ENCODE data around the gene SERINC5. TPM values are rescaled to one million over a fixed set of nuclear protein-coding genes. Genes with fewer than 3 reads are reported as not detected.
"Not testable (repeated sequence)": the region's sequence is repeated elsewhere in the genome, so short reads cannot be mapped to it uniquely, and the experiment has no call there.

The SERINC5 gene
- polyA plus RNA-seq, 5 donors: 27.0 to 49.0 (median 40.7) TPM

DNA sequence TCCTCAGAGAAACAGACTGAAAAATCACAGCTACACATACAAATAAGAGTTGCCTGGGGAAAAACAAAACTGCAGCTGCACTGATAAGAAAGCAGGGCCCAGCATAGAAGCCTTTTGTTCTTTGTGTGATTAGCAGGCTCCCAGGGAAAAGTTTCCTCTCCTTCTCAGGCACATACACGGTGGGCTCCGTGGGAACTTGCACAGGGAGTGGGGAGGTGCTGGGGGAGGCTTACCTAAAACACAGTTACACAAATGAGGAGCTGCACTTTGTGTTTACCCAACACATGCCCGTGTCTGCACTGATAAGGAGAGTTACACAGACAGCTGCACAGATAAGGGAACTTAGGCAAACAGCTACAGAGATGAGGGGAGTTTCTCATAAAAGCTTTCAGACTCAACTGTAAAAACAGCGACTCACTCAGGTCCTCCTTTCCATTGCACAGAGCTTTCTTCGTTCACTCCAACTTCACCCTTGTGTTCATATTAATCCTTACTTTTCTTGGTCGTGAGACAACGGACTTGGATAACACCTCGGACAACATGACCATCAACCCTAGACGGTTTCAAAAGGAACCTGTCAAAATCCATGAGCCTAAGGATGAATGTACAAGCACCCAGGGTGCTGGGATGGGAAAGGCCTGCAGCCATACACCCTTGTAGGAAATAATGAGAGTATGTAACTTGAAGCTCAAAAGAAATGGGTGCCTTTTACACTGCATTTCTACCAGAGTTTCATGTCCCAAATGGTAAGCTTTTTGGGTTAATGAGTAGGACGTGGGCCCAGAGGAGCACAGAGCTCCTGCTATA, 50.8 kb downstream of the SERINC5 start:
- no peak for DNase-seq

GRCh38 chr5:80201763-80202162, 54.1 kb downstream of the SERINC5 start:
- DNase-seq: not testable (repeated sequence)

DNA sequence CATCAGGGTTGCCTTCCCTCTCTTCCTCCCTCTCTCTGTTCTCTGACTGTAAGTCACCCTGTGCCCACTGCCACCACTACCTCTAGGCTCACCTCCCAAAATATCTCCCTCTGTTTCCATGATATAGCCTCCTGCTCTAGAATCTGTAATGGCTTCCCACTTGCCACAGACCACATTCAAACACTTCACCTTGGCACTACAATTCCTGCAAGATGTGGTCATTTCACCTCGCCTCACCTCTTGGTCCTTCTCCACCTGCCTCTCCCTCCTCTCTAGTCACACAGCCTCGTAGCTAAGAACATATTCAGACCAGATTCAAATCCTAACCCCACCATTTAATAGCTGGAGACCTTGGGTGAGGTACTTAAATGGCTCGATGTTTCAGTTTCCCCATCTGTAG, 56.9 kb downstream of the SERINC5 start:
- DNase-seq: no peak

DNA sequence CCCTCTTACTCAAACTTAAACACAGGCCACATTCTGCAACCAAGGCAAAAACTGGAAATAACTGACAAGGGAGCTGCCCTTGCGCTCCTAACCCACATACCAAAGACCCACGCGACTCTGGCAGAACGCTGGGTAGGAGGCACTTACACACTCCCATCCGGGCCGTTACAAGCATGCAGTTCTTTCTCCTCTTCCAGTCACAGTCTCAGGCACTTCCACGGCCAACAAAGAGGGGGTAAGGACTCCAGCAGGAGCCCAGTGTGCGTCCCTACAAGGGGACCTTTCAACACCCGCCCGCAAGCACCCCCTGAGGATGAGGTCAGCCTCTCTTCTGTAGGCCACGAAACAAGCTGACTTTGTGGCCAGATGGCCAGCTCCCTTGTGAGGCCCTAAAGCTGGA, 57.4 kb downstream of the SERINC5 start:
- no peak for DNase-seq

DNA sequence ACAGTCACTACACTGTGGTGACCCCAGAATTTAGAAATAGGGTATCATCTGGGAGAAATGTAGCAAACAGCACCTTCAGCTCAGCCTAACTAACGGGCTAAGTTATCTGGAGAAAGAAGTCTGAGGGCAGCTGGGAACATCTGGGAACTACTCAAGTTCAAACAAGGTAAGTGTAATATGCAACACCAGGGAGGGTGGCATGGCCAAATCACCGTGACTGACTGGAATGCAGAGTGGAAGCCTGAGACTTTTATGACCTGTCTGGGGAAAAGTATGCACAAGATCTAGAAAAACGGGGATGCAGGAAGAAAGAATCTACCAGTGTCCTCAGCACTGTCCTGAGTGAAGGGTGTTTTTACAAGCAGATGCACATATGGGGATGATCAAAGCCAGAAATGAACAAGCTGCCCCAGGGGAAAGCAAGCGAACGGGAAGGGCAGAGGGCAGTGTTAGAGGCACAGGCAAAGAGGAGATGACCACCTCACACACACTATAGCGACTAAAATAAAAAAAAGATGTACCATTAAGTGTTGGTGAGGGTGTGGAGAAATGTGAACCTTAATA, 59.9 kb downstream of the SERINC5 start:
- no peak for DNase-seq

DNA sequence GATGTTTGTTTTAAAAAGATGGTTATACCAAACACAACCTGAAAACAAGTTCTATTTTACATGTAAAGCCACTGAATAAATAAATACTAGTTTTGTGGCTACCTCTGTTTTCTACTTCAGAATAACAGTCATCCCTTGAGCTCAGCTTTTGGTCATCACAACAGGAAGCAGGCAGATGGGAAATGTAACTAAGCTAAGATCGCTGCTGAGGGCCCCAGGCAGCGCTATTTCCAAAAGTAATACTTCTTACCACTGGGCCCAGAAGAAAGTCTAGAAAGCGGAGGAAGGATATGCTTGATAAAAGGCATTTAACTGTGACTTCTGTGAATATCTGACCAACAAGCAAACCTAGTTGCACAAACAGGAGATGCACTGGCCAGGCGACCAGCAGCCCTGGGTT, 61.4 kb downstream of the SERINC5 start:
- no peak for DNase-seq

- DNase-seq: no peak
Measured at GRCh38 chr5:80193401-80193800, 62.4 kb downstream of the SERINC5 start.

DNA sequence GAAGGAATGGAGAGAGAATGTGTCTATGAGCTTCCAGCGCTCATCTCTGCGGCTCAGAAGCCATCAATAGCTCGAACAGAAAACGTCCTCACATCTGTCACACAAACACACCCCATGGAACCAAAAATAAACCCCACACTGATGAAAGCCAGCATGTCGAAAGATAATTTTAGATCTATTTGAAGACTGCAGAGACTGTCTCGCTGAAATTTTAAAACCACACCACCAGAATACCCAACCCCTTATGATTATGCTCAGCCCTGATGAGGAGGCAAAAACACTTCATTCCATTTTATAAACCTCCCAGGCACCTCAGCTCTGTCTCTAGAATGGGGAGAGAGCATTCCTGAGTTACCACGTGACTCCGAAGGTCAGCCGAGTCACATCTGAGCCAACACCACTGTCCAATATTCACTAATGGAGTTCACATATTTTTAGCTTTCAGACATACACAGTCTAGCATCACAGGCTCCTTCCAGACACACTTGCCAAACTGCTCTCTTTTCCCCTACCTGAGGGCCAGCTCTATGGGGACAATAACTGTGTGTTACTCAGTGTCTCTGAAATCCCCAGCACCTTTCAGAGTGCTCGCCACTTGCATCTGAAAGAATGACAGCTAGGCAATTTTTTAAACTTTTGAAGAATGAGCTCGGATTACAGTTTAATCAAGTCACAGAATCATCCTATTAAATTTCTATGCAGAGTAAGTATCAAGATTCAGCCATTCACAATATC, 63.2 kb downstream of the SERINC5 start:
- no peak for DNase-seq

- no peak for DNase-seq
Measured at GRCh38 chr5:80191991-80192398, 63.9 kb downstream of the SERINC5 start.

GRCh38 chr5:80191397-80191796, 64.5 kb downstream of the SERINC5 start:
- DNase-seq: no peak

DNA sequence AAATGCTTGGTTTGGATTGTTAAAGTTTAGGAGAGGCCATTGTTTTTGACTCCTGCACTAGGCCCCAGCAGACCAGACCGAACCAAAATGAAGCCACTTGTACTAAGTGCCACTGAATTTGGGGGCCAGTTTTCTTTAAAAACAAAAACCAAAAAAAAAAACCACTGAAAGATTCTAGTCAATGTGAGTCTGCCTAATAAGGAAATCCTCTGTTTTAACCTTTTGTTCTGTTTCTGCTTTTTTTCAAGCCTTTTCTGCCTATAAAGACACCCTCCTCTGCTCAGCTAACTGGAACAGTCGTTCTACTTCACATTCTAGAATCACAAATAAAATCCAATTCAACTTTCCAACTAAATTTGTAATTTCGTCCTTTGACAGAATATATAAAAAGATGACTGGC, 64.9 kb downstream of the SERINC5 start:
- DNase-seq: no peak

DNA sequence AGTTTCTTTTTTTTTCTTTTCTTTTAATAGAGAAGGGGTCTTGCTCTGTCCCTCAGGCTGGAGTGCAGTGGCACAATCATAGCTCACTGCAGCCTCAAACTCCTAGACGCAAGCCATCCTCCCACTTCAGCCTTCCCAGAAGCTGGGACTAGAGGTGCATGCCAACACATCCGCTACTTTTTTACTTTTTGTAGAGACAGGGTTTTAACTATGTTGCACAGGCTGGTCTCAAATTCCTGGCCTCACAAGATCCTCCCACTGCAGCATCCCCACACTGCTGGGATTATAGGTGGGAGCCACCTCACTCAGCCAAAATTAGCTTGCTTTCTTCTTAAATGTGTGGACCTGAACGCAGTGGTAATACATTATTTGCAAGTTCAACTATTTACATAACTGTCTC, 66.1 kb downstream of the SERINC5 start:
- no peak for DNase-seq

- DNase-seq: no peak
Measured at GRCh38 chr5:80189201-80189600, 66.6 kb downstream of the SERINC5 start.

DNA sequence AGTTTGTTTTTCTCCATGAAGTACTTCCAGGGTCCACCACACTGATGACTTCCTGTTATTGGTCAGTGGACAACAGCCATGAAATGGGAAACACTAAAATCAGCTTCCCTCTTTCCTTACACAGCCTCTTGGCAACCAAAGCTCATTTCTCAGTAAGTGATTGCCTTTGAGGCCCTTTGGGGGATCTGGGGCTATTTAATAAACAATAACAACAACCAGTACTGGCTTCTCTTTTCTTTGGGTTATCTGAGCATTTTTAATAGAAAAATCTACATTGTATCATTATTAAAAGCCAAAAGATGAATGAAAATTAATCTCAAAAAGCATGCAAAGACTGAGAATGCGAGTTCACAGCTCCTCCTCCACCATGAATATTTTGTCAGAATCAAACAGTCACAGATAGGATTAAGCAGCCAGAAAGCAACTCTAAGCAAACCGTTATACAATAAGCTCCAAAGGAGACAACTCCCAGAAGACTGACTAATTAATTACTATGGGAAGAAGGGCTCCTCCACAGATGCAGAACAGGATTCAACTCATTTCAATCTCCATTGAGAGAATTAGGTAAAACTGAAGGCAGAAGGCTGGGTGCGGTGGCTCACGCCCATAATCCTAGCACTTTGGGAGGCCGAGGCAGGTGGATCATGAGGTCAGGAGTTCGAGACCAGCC, 68.3 kb downstream of the SERINC5 start:
- no peak for DNase-seq

GRCh38 chr5:80185535-80185934, 70.3 kb downstream of the SERINC5 start:
- not testable (repeated sequence) for DNase-seq

DNA sequence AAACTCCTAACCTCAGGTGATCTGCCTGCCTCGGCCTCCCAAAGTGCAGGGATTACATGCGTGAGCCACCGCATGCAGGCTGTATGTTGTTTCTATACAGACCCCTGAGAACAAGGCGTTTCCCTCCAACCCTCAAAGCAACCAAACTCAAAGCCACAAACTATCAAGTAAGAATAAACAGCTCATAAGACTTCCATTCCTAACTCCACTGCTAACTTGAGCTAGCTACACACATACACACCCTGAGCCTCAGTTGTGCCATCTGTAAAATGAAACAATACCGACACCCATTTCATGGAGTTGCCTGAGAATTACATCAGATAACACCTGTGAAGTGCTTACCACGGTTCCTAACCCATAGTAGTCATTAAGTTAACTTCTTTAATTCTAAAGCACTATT, 70.8 kb downstream of the SERINC5 start:
- DNase-seq: no peak

- DNase-seq: no peak
Measured at GRCh38 chr5:80184235-80185023, 71.4 kb downstream of the SERINC5 start.

DNA sequence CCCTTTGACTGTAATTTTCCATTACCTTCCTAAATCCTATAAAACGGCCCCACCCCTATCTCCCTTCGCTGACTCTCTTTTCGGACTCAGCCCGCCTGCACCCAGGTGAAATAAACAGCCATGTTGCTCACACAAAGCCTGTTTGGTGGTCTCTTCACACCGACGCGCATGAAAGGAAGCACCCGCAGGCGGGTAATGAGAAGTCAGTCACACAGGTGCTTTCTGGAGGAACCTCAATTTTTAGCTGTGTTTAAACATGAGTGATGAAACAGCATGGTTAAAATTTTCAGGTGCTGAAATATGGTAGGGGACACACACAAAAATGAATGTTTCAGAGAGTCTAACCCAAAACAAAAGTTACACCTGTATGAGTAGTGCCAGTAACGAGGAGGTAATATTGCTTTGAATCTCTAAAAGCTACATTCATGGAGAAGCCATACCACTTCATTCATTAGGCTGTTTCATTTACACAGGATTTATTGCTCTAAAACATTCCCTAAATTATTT, 72.1 kb downstream of the SERINC5 start:
- DNase-seq: not testable (repeated sequence)

DNA sequence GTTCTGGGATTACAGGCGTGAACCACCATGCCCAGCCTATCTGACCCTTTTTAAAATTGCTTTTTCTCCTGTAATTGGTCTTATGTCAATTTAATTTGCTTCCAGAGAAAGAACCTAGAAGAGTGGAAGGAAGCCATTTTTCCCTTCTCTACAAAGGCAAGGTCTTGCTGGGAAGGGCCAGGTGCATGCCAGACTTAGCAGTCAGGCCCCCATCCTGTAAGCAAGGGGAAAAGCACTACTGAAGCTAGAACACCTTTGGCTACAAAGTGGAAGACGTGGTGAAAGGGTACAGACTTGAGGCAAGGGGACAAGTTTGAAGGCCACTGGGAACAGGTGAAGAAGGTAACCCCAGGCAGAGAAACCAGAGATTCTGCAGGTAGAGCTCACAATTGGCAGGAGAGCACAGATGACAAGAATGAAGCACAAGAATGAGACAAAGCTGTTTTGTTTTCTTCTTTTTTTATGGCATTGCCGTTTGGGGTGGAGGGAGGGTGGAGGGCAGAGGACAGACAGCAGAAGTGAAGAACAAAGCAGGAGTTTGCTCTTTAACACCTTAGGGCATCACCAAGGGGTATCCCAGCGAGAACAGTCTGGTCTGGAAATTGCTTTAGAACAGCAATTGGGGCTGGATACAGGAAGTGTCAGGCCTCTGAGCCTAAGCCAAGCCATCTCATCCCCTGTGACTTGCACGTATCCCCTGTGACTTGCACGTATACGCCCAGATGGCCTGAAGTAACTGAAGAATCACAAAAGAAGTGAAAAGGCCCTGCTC, 72.9 kb downstream of the SERINC5 start:
- DNase-seq: no peak

- DNase-seq: no peak
Measured at GRCh38 chr5:80181618-80182211, 74.1 kb downstream of the SERINC5 start.
